ENCODE data around the gene ZNF358.

DNA sequence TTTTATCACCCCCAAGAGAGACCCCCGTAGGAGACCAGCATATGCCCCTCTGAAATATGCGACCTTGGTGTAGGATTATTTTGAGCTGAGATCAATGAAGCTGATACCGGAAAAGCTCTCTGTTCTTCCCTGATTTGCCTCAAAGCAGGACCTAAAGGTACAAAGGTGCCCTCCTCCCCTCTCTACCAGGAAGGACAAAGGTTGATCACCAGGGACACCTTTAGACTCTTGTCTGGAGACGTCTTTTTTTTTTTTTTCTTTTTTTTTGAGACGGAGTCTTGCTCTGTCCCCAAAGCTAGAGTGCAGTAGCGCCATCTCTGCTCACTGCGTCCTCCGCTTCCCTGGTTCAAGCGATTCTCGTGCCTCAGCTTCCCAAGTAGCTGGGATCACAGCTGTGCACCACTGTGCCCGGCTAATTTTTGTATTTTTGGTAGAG lies 26.3 kb upstream of the ZNF358 start:
- TF ChIP-seq, protein P1, sequence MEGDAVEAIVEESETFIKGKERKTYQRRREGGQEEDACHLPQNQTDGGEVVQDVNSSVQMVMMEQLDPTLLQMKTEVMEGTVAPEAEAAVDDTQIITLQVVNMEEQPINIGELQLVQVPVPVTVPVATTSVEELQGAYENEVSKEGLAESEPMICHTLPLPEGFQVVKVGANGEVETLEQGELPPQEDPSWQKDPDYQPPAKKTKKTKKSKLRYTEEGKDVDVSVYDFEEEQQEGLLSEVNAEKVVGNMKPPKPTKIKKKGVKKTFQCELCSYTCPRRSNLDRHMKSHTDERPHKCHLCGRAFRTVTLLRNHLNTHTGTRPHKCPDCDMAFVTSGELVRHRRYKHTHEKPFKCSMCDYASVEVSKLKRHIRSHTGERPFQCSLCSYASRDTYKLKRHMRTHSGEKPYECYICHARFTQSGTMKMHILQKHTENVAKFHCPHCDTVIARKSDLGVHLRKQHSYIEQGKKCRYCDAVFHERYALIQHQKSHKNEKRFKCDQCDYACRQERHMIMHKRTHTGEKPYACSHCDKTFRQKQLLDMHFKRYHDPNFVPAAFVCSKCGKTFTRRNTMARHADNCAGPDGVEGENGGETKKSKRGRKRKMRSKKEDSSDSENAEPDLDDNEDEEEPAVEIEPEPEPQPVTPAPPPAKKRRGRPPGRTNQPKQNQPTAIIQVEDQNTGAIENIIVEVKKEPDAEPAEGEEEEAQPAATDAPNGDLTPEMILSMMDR (IDR thresholded peaks at IDR 0.05) = no peak
- TF ChIP-seq POLR2A (IDR thresholded peaks at IDR 0.05) = no peak

Data from sigmoid colon (tissue), 3 donors.